ENCODE data around the gene SOX9. TPM values are rescaled to one million over a fixed set of nuclear protein-coding genes. Genes with fewer than 3 reads are reported as not detected.

The SOX9 gene
- total RNA-seq, 1 donor from 2014 or later, result 1.6 TPM

DNA sequence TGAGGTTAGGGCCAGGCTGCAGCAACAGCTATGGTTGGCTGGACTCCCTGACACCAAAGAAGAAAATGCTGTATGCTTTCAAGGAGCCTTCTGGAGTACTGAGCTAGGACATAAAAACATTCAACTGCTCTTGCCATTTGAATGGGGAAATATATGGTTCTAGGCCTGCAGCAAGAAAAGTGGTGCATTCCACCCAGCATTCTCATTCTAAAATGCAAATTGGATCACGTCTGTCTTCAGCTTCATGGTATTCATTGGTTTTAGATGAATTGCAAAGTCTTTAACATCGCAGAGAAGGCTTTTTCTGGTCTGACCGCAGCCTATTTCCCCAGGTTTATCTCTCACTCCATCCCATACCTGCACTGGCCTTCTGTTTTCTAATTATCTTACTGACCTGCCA is 27.1 kb upstream of the SOX9 start:
- H3K27me3 Mint-ChIP-seq (ENCODE audit: unreplicated experiment), result peaks cover 2% of the 10 kb centered on the region
- H3K9me3 Mint-ChIP-seq (ENCODE audit: unreplicated experiment), result no peaks in the 10 kb centered on the region
- no peak for DNase-seq
- TF ChIP-seq, protein P1, sequence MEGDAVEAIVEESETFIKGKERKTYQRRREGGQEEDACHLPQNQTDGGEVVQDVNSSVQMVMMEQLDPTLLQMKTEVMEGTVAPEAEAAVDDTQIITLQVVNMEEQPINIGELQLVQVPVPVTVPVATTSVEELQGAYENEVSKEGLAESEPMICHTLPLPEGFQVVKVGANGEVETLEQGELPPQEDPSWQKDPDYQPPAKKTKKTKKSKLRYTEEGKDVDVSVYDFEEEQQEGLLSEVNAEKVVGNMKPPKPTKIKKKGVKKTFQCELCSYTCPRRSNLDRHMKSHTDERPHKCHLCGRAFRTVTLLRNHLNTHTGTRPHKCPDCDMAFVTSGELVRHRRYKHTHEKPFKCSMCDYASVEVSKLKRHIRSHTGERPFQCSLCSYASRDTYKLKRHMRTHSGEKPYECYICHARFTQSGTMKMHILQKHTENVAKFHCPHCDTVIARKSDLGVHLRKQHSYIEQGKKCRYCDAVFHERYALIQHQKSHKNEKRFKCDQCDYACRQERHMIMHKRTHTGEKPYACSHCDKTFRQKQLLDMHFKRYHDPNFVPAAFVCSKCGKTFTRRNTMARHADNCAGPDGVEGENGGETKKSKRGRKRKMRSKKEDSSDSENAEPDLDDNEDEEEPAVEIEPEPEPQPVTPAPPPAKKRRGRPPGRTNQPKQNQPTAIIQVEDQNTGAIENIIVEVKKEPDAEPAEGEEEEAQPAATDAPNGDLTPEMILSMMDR (IDR thresholded peaks at IDR 0.05; ENCODE audit: partially characterized antibody, unreplicated experiment), result no peak
- H3K4me1 Mint-ChIP-seq (ENCODE audit: low read depth, unreplicated experiment), result no peaks in the 10 kb centered on the region
- H3K27ac Mint-ChIP-seq (ENCODE audit: unreplicated experiment), result no peak overlapping the region
- H3K4me3 Mint-ChIP-seq (ENCODE audit: unreplicated experiment), result no peak overlapping the region
- no peaks in the 10 kb centered on the region for H3K36me3 Mint-ChIP-seq (ENCODE audit: unreplicated experiment)

DNA sequence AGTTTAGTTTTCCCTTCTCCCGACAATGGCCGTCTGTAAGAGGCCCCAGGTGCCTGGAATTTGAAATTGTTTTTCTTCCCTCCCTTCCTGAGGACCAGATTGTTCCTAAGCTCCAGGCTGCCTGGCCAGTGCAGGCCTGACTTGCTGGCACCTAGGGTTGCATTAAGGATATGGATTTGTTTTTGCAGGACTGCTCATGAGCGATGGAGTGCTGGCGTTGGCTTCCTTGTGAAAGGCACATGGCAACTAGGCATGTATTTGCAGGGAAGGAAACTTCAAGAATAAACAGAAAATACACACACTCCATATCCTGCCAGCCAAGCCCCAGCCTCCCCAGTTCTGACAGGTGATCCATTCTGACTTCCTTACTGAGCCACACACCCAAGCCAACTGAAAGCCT is 25.5 kb upstream of the SOX9 start:
- no peak for DNase-seq
- Mint-ChIP-seq H3K9me3 (ENCODE audit: unreplicated experiment) (no peaks in the 10 kb centered on the region), H3K27me3 (ENCODE audit: unreplicated experiment) (peaks cover 2% of the 10 kb centered on the region), H3K27ac (ENCODE audit: unreplicated experiment) (no peak overlapping the region), H3K4me1 (ENCODE audit: low read depth, unreplicated experiment) (no peaks in the 10 kb centered on the region), H3K36me3 (ENCODE audit: unreplicated experiment) (no peaks in the 10 kb centered on the region), H3K4me3 (ENCODE audit: unreplicated experiment) (no peak overlapping the region)
- TF ChIP-seq, protein P1 (IDR thresholded peaks at IDR 0.05; ENCODE audit: partially characterized antibody, unreplicated experiment), result no peak

DNA sequence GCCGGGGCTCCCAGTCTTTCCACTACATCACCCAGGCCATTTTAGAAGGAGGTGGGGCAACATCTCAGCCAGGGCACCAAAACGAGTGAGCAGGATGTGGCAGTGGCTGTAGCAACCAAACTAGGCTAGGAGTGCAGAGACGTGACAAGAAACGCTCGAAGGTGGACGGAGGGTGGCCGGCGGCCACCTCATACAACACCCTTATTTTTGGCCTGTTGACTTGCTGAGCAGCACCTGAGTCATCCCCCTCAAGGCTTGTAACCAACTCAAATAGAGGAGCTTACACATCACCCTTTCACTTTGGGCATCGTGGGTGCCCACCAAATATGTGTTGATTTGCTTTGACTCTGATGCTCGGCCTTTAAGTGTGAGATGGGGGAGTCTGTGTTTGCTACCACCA is 23.7 kb upstream of the SOX9 start:
- Mint-ChIP-seq H3K27ac (ENCODE audit: unreplicated experiment) (no peak overlapping the region), H3K4me1 (ENCODE audit: low read depth, unreplicated experiment) (no peaks in the 10 kb centered on the region), H3K27me3 (ENCODE audit: unreplicated experiment) (peaks cover 2% of the 10 kb centered on the region), H3K4me3 (ENCODE audit: unreplicated experiment) (no peak overlapping the region), H3K36me3 (ENCODE audit: unreplicated experiment) (no peaks in the 10 kb centered on the region), H3K9me3 (ENCODE audit: unreplicated experiment) (no peaks in the 10 kb centered on the region)
- DNase-seq, result no peak
- TF ChIP-seq, protein P1 (IDR thresholded peaks at IDR 0.05; ENCODE audit: partially characterized antibody, unreplicated experiment), result no peak

DNA sequence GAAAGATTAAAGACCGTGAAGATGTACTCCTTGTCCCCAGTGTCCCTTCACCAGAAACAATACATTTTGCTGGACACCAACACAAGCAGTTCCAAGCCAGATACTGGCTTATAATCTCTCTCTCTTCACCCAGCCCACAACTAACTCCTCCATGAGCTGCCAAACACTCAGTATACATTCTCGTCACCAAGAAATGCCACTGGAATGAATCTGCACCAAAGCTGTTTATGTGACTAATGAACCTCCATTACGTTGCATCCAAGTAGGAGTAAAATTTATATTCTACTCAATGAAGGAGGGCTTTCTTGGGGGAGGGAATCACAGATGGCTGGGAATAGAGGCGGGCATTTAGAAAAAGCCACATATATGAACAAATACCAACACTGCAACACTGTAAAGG is 20.9 kb upstream of the SOX9 start:
- DNase-seq, result no peak
- peaks cover 2% of the 10 kb centered on the region for H3K27me3 Mint-ChIP-seq (ENCODE audit: unreplicated experiment)
- peaks cover 3% of the 10 kb centered on the region for H3K9me3 Mint-ChIP-seq (ENCODE audit: unreplicated experiment)
- TF ChIP-seq, protein P1 (IDR thresholded peaks at IDR 0.05; ENCODE audit: partially characterized antibody, unreplicated experiment), result no peak
- H3K4me1 Mint-ChIP-seq (ENCODE audit: low read depth, unreplicated experiment), result no peaks in the 10 kb centered on the region
- no peaks in the 10 kb centered on the region for H3K36me3 Mint-ChIP-seq (ENCODE audit: unreplicated experiment)
- no peak overlapping the region for H3K4me3 Mint-ChIP-seq (ENCODE audit: unreplicated experiment)
- no peak overlapping the region for H3K27ac Mint-ChIP-seq (ENCODE audit: unreplicated experiment)

DNA sequence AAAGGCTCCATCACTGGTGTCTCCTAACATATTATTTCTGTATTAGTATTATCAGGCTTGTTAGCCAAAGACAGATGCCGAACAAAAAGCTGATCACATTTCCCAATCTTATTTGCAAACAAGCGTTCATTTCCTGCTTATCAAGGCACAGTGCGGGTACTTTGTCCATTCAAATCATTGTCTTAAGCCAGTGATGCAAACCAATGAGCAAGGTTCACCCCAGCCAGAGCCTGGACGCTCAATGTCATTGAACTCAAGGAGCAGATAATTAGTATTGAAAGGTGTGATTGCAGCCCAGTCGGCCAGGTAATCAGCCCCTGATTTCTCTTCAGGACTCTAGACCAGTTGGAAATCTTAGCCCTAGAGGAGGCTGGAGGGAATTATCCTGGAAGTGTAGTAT is 20.4 kb upstream of the SOX9 start:
- Mint-ChIP-seq H3K4me1 (ENCODE audit: low read depth, unreplicated experiment) (no peaks in the 10 kb centered on the region), H3K27ac (ENCODE audit: unreplicated experiment) (no peak overlapping the region), H3K4me3 (ENCODE audit: unreplicated experiment) (no peak overlapping the region), H3K36me3 (ENCODE audit: unreplicated experiment) (no peaks in the 10 kb centered on the region), H3K27me3 (ENCODE audit: unreplicated experiment) (peaks cover 2% of the 10 kb centered on the region), H3K9me3 (ENCODE audit: unreplicated experiment) (peaks cover 3% of the 10 kb centered on the region)
- DNase-seq, result no peak
- TF ChIP-seq, protein P1 (IDR thresholded peaks at IDR 0.05; ENCODE audit: partially characterized antibody, unreplicated experiment), result no peak

Measured in glutamatergic neuron (in vitro differentiated cells).